CD14-positive monocyte (primary cell): ENCODE results near the gene SMARCE1. TPM values are rescaled to one million over a fixed set of nuclear protein-coding genes. Genes with fewer than 3 reads are reported as not detected.

ENCODE experiments used
- DNase-seq, 3 donors: peaks; one replicate each; pipeline ENCODE4 v3.0.0-alpha.2; 2011 to 2022
- H2AFZ ChIP-seq: 2 replicates; pipeline ENCODE4 v1.6.0; 2012; ENCODE audit warnings: mild to moderate bottlenecking, low read depth, low read length, inconsistent platforms; ENCODE audit not compliant: insufficient read depth, poor library complexity, severe bottlenecking
- H3K27ac ChIP-seq, 2 donors: 1 replicate in 1 of 2; 2 replicates in 1 of 2; pipeline ENCODE4 v1.5.1; 2012 to 2013; ENCODE audit warnings: low read length in 2 of 2, control low read depth in 1 of 2, inconsistent platforms in 1 of 2, low read depth in 1 of 2, mild to moderate bottlenecking in 1 of 2
- H3K27me3 ChIP-seq, 2 donors: one replicate each; pipeline versions ENCODE4 v1.6.0 to v1.6.1; 2011 to 2013; ENCODE audit warnings: low read length in 2 of 2; ENCODE audit not compliant: control insufficient read depth in 2 of 2, insufficient read depth in 2 of 2
- H3K36me3 ChIP-seq, 2 donors: replicated peaks in 1 of 2; 1 replicate in 1 of 2; 2 replicates in 1 of 2; pipeline versions ENCODE4 v1.5.1 to v1.6.1; 2012 to 2013; ENCODE audit warnings: low read length in 2 of 2, control low read depth in 1 of 2, inconsistent platforms in 1 of 2, mild to moderate bottlenecking in 1 of 2; ENCODE audit not compliant: insufficient read depth in 2 of 2, control insufficient read depth in 1 of 2
- H3K4me1 ChIP-seq, 2 donors: 1 replicate in 1 of 2; 2 replicates in 1 of 2; pipeline versions ENCODE4 v1.5.1 to v1.6.1; 2012 to 2013; ENCODE audit warnings: low read length in 2 of 2, control low read depth in 1 of 2, inconsistent platforms in 1 of 2, mild to moderate bottlenecking in 1 of 2, moderate library complexity in 1 of 2; ENCODE audit not compliant: insufficient read depth in 2 of 2, control insufficient read depth in 1 of 2
- H3K4me2 ChIP-seq: replicated peaks from 2 replicates; pipeline ENCODE3; 2012; ENCODE audit warnings: low read length, moderate library complexity, mild to moderate bottlenecking; ENCODE audit not compliant: poor library complexity, severe bottlenecking; ENCODE audit errors: extremely low read depth
- H3K4me3 ChIP-seq, 3 experiments: fragments of 200-600 bp in 1 of 3; sonication (generic) in 1 of 3; replicated peaks in 1 of 3; 1 replicate in 2 of 3; 2 replicates in 1 of 3; pipeline ENCODE4 v1.5.1; 2011 to 2013; ENCODE audit warnings: low read length in 3 of 3, mild to moderate bottlenecking in 3 of 3, control low read depth in 2 of 3, low read depth in 2 of 3, inconsistent platforms in 1 of 3, moderate library complexity in 1 of 3
- H3K79me2 ChIP-seq: 2 replicates; pipeline ENCODE4 v1.6.0; 2012; ENCODE audit warnings: mild to moderate bottlenecking, control low read depth, inconsistent platforms, low read length, moderate library complexity; ENCODE audit not compliant: insufficient read depth
- H3K9ac ChIP-seq: 2 replicates; pipeline ENCODE4 v1.6.0; 2017; ENCODE audit warnings: low read length, mild to moderate bottlenecking; ENCODE audit not compliant: insufficient read depth, poor library complexity, severe bottlenecking
- H3K9me3 ChIP-seq, 2 donors: replicated peaks in 1 of 2; 1 replicate in 1 of 2; 2 replicates in 1 of 2; pipeline versions ENCODE4 v1.5.1 to v1.6.1; 2012 to 2013; ENCODE audit warnings: low read length in 2 of 2, control low read depth in 1 of 2; ENCODE audit not compliant: control insufficient read depth in 1 of 2, insufficient read depth in 1 of 2
- H4K20me1 ChIP-seq: 2 replicates; pipeline ENCODE4 v1.6.0; 2012; ENCODE audit warnings: mild to moderate bottlenecking, low read length, control low read depth, moderate library complexity; ENCODE audit not compliant: insufficient read depth
- H3K27ac Mint-ChIP-seq, 7 donors: one replicate each; pipeline ENCODE4 v1.8.0; 2020; ENCODE audit warnings: mild to moderate bottlenecking in 7 of 7, mixed read lengths in 7 of 7, moderate library complexity in 6 of 7, inconsistent platforms in 2 of 7
- H3K27me3 Mint-ChIP-seq, 3 donors: one replicate each; pipeline ENCODE4 v1.8.0; 2021 to 2022; ENCODE audit warnings: low read depth in 3 of 3, mild to moderate bottlenecking in 3 of 3, mixed read lengths in 3 of 3, moderate library complexity in 3 of 3, inconsistent platforms in 1 of 3
- H3K36me3 Mint-ChIP-seq, 2 donors: one replicate each; pipeline ENCODE4 v1.8.0; 2020; ENCODE audit warnings: mixed read lengths in 2 of 2, inconsistent platforms in 1 of 2, mild to moderate bottlenecking in 1 of 2
- H3K4me1 Mint-ChIP-seq: one replicate; pipeline ENCODE4 v1.8.0; 2020; ENCODE audit warnings: mild to moderate bottlenecking, mixed read lengths
- H3K4me3 Mint-ChIP-seq, 2 donors: one replicate each; pipeline ENCODE4 v1.8.0; 2020; ENCODE audit warnings: mild to moderate bottlenecking in 2 of 2, mixed read lengths in 2 of 2, moderate library complexity in 1 of 2
- H3K9me3 Mint-ChIP-seq, 7 donors: one replicate each; pipeline ENCODE4 v1.8.0; 2020 to 2022; ENCODE audit warnings: mixed read lengths in 7 of 7, mild to moderate bottlenecking in 6 of 7, moderate library complexity in 6 of 7, inconsistent platforms in 2 of 7
- CTCF ChIP-seq: fragments of 200-600 bp; IDR thresholded peaks from one replicate; pipeline ENCODE4 v1.8.0; 2022; ENCODE audit warnings: antibody characterized with exemption, mild to moderate bottlenecking
- WGBS: methylation state at CpG from one replicate; pipeline ENCODE4 v1.1.5; 2013; ENCODE audit warnings: missing lambda C conversion rate; ENCODE audit not compliant: insufficient coverage; 5-methylcytosine and 5-hydroxymethylcytosine counted together
- intact Hi-C, 2 donors: fragments of 100-400 bp; cut with micrococcal nuclease; formaldehyde crosslinking; loops; one replicate each; pipeline versions ENCODE4 v1.15.0 to v1.15.1; 2023
- polyA plus RNA-seq, 3 donors: library from polyadenylated mRNA; depleted of rRNA in 1 of 3; unstranded in 2 of 3; stranded (reverse) in 1 of 3; fragments of 300-500 nt in 2 of 3; fragments of >200 nt in 1 of 3; fragmentation: Illumina TruSeq in 2 of 3; gene quantifications; 1 replicate in 2 of 3; 2 replicates in 1 of 3; pipeline ENCODE4 v1.2.3, GENCODE V29; 2012 to 2021

SMARCE1 gene
- polyA plus RNA-seq, 3 donors: 18.6 to 127 (median 119) TPM

- Histone ChIP-seq H3K27me3 (no peaks in the 10 kb centered on the region), H3K4me1 (peaks cover 6 to 9% of the 10 kb centered on the region in 2 donors), H2AFZ (no peak overlapping the region), H3K36me3 (no peaks in the 10 kb centered on the region), H3K27ac (no peak overlapping the region), H4K20me1 (no peaks in the 10 kb centered on the region), H3K9me3 (no peaks in the 10 kb centered on the region), H3K9ac (no peak overlapping the region), H3K79me2 (no peaks in the 10 kb centered on the region), H3K4me2 (no peak overlapping the region), H3K4me3 (no peak overlapping the region)
- 100% methylated on average over 2 of the region's 3 CpGs for WGBS
- no peak for TF ChIP-seq CTCF
- Mint-ChIP-seq H3K9me3 (peaks cover 6 to 13% (median 8%) of the 10 kb centered on the region in 7 donors), H3K4me1 (peaks cover 11% of the 10 kb centered on the region), H3K27me3 (peaks cover 2 to 10% (median 4%) of the 10 kb centered on the region in 3 donors), H3K36me3 (no peaks in the 10 kb centered on the region), H3K4me3 (no peak overlapping the region), H3K27ac (no peak overlapping the region)
- DNase-seq: no peak
- intact Hi-C loops: no loop called here
Observed at GRCh38 chr17:40579471-40579870, 68.1 kb downstream of the SMARCE1 start.

- peaks cover 0 to 12% (median 4%) of the 10 kb centered on the region in 3 donors for H3K27me3 Mint-ChIP-seq
- intact Hi-C loops: no loop called here
- no peak overlapping the region for H3K4me2 ChIP-seq
- H3K27ac ChIP-seq: no peak overlapping the region
- no peaks in the 10 kb centered on the region for H3K27me3 ChIP-seq
- no peaks in the 10 kb centered on the region for H4K20me1 ChIP-seq
- H3K9ac ChIP-seq: no peak overlapping the region
- H3K9me3 Mint-ChIP-seq: peaks cover 6 to 18% (median 12%) of the 10 kb centered on the region in 7 donors
- no peak overlapping the region for H3K27ac Mint-ChIP-seq
- DNase-seq: no peak
- WGBS: 100% methylated on average over 2 of the region's 5 CpGs
- H3K4me1 Mint-ChIP-seq: peaks cover 13% of the 10 kb centered on the region
- no peaks in the 10 kb centered on the region for H3K9me3 ChIP-seq
- H3K79me2 ChIP-seq: no peaks in the 10 kb centered on the region
- no peak for TF ChIP-seq CTCF
- no peaks in the 10 kb centered on the region for H3K36me3 ChIP-seq
- H3K4me3 Mint-ChIP-seq: no peak overlapping the region
- no peak overlapping the region for H3K4me3 ChIP-seq
- no peaks in the 10 kb centered on the region for H3K36me3 Mint-ChIP-seq
- H3K4me1 ChIP-seq: peaks cover 6 to 8% of the 10 kb centered on the region in 2 donors
- H2AFZ ChIP-seq: no peak overlapping the region
Observed at GRCh38 chr17:40577611-40578065, 70.0 kb downstream of the SMARCE1 start.
